T-helper 1 cell treated with Interleukin-12 subunit alpha and Interleukin-12 subunit beta and Interleukin-4 antibody, amounts not matched to agents 30 ng/mL and 1 ng/mL, for 36 hours (primary cell): ENCODE measurements around the gene VPS8. TPM values are rescaled to one million over a fixed set of nuclear protein-coding genes. Genes with fewer than 3 reads are reported as not detected.

Experiments used
- intact Hi-C: fragments of 100-400 bp; cut with micrococcal nuclease; formaldehyde crosslinking; loops from one replicate; pipeline ENCODE4 v1.15.1; 2024
- total RNA-seq: library from RNA; stranded (reverse); gene quantifications from 2 replicates; pipeline ENCODE4 v1.2.3, GENCODE V29; 2022

VPS8 gene
- total RNA-seq, 1 donor from 2014 or later: 82.6 TPM

- intact Hi-C loops: no loop called here
These were observed 27.1 kb upstream of the VPS8 start for GRCh38 chr3:184784731-184785500.

- intact Hi-C loops: no loop called here
These were observed 26.1 kb upstream of the VPS8 start for GRCh38 chr3:184785890-184786279.

GRCh38 chr3:184786280-184786941 is 25.6 kb upstream of the VPS8 start:
- intact Hi-C loops: no loop called here

- intact Hi-C loops: no loop called here
These were observed 23.2 kb upstream of the VPS8 start for GRCh38 chr3:184788751-184789150.

GRCh38 chr3:184789314-184789998 is 22.5 kb upstream of the VPS8 start:
- intact Hi-C loops: no loop called here

GRCh38 chr3:184791171-184791570 is 20.8 kb upstream of the VPS8 start:
- intact Hi-C loops: no loop called here

- intact Hi-C loops: no loop called here
These were observed 16.3 kb upstream of the VPS8 start for GRCh38 chr3:184795522-184796190.

- intact Hi-C loops: no loop called here
These were observed 15.4 kb upstream of the VPS8 start for GRCh38 chr3:184796551-184796950.

GRCh38 chr3:184796954-184797353 is 15.0 kb upstream of the VPS8 start:
- intact Hi-C loops: no loop called here

- intact Hi-C loops: no loop called here
These were observed 13.8 kb upstream of the VPS8 start for GRCh38 chr3:184798120-184798519.

GRCh38 chr3:184800349-184800930 is 11.5 kb upstream of the VPS8 start:
- intact Hi-C loops: no loop called here

- intact Hi-C loops: no loop called here
These were observed 10.7 kb upstream of the VPS8 start for GRCh38 chr3:184801241-184801785.

- intact Hi-C loops: no loop called here
These were observed 9.8 kb upstream of the VPS8 start for GRCh38 chr3:184802150-184802549.

- intact Hi-C loops: no loop called here
These were observed 7.2 kb upstream of the VPS8 start for GRCh38 chr3:184804801-184805200.

- intact Hi-C loops: no loop called here
These were observed 6.5 kb upstream of the VPS8 start for GRCh38 chr3:184805351-184806038.

- intact Hi-C loops: no loop called here
These were observed 5.2 kb upstream of the VPS8 start for GRCh38 chr3:184806567-184807271.

GRCh38 chr3:184807549-184807948 is 4.4 kb upstream of the VPS8 start:
- intact Hi-C loops: no loop called here

GRCh38 chr3:184808021-184808420 is 3.9 kb upstream of the VPS8 start:
- intact Hi-C loops: no loop called here

GRCh38 chr3:184810146-184810545 is 1.8 kb upstream of the VPS8 start:
- intact Hi-C loops: loop anchor here (5.0 to 10.0 kb wide), 4 partner anchors 367 to 1297 kb away; partner anchors contain the start of genes ETV5, KLHL24 and KLHL6

- intact Hi-C loops: loop anchor here (1.0 to 10.0 kb wide), 6 partner anchors 61 to 1296 kb away; partner anchors contain the start of genes ETV5, KLHL24, KLHL6 and TMEM41A
These were observed 932 bp upstream of the VPS8 start for GRCh38 chr3:184811034-184811433.
